ENCODE measurements around the gene EFR3B. TPM values are rescaled to one million over a fixed set of nuclear protein-coding genes. Genes with fewer than 3 reads are reported as not detected.

Gene EFR3B
- total and polyA plus RNA-seq, 10 of the 15 experiments (the other 5 are each of a cell fraction or from before 2014, with no cell fraction given), result 0.12 to 3.9 (median 1.8) TPM

DNA sequence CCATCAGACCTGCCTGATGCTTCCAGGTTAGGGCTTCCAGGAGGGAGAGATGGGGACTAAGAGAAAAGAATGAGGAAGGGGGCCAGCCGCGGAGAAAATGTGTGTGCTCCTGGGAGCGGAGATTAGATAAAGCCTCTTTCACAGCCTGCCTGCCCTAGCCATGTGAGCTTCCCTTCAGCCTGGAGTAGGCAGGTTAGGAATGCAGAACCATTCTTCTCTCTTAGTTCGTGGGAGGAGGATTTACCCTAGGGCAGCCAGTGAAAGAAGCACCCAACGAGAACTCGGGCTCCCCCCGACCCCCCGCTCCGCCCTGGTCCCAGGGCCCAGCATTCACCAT lies 90.4 kb downstream of the EFR3B start:
- no peak overlapping the region for H3K27ac ChIP-seq (ENCODE audit: control insufficient read depth, insufficient read depth)
- intact Hi-C loops (cut with micrococcal nuclease; ENCODE audit: unreplicated experiment), result loop anchor here (10.0 kb wide), 1 partner anchor 307 kb away; no protein-coding TSS in a partner anchor
- no peaks in the 10 kb centered on the region for H3K4me1 ChIP-seq (ENCODE audit: control insufficient read depth, insufficient read depth, low read length)
- H3K4me2 ChIP-seq (ENCODE audit: control insufficient read depth, insufficient read depth), result no peak overlapping the region
- no peak overlapping the region for H3K9ac ChIP-seq (ENCODE audit: control insufficient read depth, insufficient read depth, low read length)
- DNase-seq (ENCODE audit: low read depth, low spot score) (no peak), ATAC-seq (no peak), FAIRE-seq (no peak)
- H3K79me2 ChIP-seq (ENCODE audit: control insufficient read depth, insufficient read depth, low read length), result no peaks in the 10 kb centered on the region
- 32% methylated on average over 9 of the region's 9 CpGs for WGBS (ENCODE audit: insufficient coverage, insufficient replicate concordance, low lambda C conversion rate, missing lambda C conversion rate)
- POLR2A ChIA-PET, result no interaction called here
- no peaks in the 10 kb centered on the region for H3K36me3 ChIP-seq (ENCODE audit: control insufficient read depth in 2 of 2, insufficient read depth in 2 of 2, low read length in 1 of 2)
- SMC1A ChIA-PET (ENCODE audit: uncharacterized antibody, unreplicated experiment), result no interaction called here
- BruUV-seq (replicated peaks), result no TSS peak
- in situ Hi-C loops (cut with MboI), result loop anchor here (5.0 kb wide), 1 partner anchor 725 kb away; no protein-coding TSS in a partner anchor
- no peaks in the 10 kb centered on the region for H4K20me1 ChIP-seq (ENCODE audit: control insufficient read depth, insufficient read depth)
- peaks cover 0 to 5% of the 10 kb centered on the region in 2 experiments; a peak in 3 of 4 replicates for H3K27me3 ChIP-seq (replicated peaks in 1 of 2; ENCODE audit: control insufficient read depth in 2 of 2, insufficient read depth in 2 of 2, low read length in 1 of 2)
- RAD21 ChIA-PET (ENCODE audit: unreplicated experiment), result no interaction called here
- H3K9me3 ChIP-seq (replicated peaks; ENCODE audit: control insufficient read depth, insufficient read depth, low read length), result no peaks in the 10 kb centered on the region
- no peak overlapping the region for H3K4me3 ChIP-seq
- H2AFZ ChIP-seq (ENCODE audit: control insufficient read depth, low read depth, low read length), result no peak overlapping the region
- CTCF ChIA-PET, result interaction anchor here (2.9 kb wide), 1 partner anchor 156 kb away, joined by 15 read pairs; no protein-coding TSS in a partner anchor
- TF ChIP-seq, protein P1, sequence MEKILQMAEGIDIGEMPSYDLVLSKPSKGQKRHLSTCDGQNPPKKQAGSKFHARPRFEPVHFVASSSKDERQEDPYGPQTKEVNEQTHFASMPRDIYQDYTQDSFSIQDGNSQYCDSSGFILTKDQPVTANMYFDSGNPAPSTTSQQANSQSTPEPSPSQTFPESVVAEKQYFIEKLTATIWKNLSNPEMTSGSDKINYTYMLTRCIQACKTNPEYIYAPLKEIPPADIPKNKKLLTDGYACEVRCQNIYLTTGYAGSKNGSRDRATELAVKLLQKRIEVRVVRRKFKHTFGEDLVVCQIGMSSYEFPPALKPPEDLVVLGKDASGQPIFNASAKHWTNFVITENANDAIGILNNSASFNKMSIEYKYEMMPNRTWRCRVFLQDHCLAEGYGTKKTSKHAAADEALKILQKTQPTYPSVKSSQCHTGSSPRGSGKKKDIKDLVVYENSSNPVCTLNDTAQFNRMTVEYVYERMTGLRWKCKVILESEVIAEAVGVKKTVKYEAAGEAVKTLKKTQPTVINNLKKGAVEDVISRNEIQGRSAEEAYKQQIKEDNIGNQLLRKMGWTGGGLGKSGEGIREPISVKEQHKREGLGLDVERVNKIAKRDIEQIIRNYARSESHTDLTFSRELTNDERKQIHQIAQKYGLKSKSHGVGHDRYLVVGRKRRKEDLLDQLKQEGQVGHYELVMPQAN (conservative IDR thresholded peaks at IDR 0.05), result no peak
- TF ChIP-seq, protein P2, sequence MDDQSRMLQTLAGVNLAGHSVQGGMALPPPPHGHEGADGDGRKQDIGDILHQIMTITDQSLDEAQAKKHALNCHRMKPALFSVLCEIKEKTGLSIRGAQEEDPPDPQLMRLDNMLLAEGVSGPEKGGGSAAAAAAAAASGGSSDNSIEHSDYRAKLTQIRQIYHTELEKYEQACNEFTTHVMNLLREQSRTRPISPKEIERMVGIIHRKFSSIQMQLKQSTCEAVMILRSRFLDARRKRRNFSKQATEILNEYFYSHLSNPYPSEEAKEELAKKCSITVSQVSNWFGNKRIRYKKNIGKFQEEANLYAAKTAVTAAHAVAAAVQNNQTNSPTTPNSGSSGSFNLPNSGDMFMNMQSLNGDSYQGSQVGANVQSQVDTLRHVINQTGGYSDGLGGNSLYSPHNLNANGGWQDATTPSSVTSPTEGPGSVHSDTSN (IDR thresholded peaks at IDR 0.05; ENCODE audit: insufficient replicate concordance, low read depth, low read length), result no peak
- TF ChIP-seq RAD51 (IDR thresholded peaks at IDR 0.05) (no peak), SREBF2 (IDR thresholded peaks at IDR 0.05; ENCODE audit: low read length) (no peak), NR2F1 (conservative IDR thresholded peaks at IDR 0.05) (no peak), HDAC6 (IDR thresholded peaks at IDR 0.05; ENCODE audit: unreplicated experiment) (no peak), GABPA (IDR thresholded peaks at IDR 0.05; ENCODE audit: low read depth) (no peak), YY1 (IDR thresholded peaks at IDR 0.05; ENCODE audit: low read depth, low read length) (no peak)
- TF ChIP-seq, protein P3, sequence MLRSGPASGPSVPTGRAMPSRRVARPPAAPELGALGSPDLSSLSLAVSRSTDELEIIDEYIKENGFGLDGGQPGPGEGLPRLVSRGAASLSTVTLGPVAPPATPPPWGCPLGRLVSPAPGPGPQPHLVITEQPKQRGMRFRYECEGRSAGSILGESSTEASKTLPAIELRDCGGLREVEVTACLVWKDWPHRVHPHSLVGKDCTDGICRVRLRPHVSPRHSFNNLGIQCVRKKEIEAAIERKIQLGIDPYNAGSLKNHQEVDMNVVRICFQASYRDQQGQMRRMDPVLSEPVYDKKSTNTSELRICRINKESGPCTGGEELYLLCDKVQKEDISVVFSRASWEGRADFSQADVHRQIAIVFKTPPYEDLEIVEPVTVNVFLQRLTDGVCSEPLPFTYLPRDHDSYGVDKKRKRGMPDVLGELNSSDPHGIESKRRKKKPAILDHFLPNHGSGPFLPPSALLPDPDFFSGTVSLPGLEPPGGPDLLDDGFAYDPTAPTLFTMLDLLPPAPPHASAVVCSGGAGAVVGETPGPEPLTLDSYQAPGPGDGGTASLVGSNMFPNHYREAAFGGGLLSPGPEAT (IDR thresholded peaks at IDR 0.05; ENCODE audit: low read depth), result no peak
- TF ChIP-seq, protein P4, sequence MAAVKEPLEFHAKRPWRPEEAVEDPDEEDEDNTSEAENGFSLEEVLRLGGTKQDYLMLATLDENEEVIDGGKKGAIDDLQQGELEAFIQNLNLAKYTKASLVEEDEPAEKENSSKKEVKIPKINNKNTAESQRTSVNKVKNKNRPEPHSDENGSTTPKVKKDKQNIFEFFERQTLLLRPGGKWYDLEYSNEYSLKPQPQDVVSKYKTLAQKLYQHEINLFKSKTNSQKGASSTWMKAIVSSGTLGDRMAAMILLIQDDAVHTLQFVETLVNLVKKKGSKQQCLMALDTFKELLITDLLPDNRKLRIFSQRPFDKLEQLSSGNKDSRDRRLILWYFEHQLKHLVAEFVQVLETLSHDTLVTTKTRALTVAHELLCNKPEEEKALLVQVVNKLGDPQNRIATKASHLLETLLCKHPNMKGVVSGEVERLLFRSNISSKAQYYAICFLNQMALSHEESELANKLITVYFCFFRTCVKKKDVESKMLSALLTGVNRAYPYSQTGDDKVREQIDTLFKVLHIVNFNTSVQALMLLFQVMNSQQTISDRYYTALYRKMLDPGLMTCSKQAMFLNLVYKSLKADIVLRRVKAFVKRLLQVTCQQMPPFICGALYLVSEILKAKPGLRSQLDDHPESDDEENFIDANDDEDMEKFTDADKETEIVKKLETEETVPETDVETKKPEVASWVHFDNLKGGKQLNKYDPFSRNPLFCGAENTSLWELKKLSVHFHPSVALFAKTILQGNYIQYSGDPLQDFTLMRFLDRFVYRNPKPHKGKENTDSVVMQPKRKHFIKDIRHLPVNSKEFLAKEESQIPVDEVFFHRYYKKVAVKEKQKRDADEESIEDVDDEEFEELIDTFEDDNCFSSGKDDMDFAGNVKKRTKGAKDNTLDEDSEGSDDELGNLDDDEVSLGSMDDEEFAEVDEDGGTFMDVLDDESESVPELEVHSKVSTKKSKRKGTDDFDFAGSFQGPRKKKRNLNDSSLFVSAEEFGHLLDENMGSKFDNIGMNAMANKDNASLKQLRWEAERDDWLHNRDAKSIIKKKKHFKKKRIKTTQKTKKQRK (IDR thresholded peaks at IDR 0.05; ENCODE audit: low read depth, low read length), result no peak
- TF ChIP-seq, protein P5, sequence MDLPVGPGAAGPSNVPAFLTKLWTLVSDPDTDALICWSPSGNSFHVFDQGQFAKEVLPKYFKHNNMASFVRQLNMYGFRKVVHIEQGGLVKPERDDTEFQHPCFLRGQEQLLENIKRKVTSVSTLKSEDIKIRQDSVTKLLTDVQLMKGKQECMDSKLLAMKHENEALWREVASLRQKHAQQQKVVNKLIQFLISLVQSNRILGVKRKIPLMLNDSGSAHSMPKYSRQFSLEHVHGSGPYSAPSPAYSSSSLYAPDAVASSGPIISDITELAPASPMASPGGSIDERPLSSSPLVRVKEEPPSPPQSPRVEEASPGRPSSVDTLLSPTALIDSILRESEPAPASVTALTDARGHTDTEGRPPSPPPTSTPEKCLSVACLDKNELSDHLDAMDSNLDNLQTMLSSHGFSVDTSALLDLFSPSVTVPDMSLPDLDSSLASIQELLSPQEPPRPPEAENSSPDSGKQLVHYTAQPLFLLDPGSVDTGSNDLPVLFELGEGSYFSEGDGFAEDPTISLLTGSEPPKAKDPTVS (IDR thresholded peaks at IDR 0.05; ENCODE audit: low read depth, low read length), result no peak
